Vagina (tissue), 2 donors: ENCODE results near the gene DOCK1. TPM values are rescaled to one million over a fixed set of nuclear protein-coding genes. Genes with fewer than 3 reads are reported as not detected.
"Not testable (repeated sequence)": the region's sequence is repeated elsewhere in the genome, so short reads cannot be mapped to it uniquely, and the experiment has no call there.

Experiments used
- DNase-seq, 2 donors: peaks; one replicate each; pipeline ENCODE4 v3.0.0-alpha.2; 2017; ENCODE audit errors: extremely low spot score in 2 of 2
- H3K27ac ChIP-seq: fragments of 200-600 bp; sonication (generic); one replicate; pipeline ENCODE4 v1.5.1; 2019
- H3K27me3 ChIP-seq: fragments of 200-600 bp; sonication (generic); one replicate; pipeline ENCODE4 v1.5.1; 2019
- H3K36me3 ChIP-seq, 2 donors: fragments of 200-600 bp; sonication (generic); one replicate each; pipeline ENCODE4 v1.5.1; 2017 to 2019
- H3K4me1 ChIP-seq: fragments of 200-600 bp; sonication (generic); one replicate; pipeline ENCODE4 v1.5.1; 2019
- H3K4me3 ChIP-seq, 2 donors: fragments of 200-600 bp; sonication (generic); 1 replicate in 1 of 2; 2 replicates in 1 of 2; pipeline ENCODE4 v1.5.1; 2016 to 2019
- H3K9me3 ChIP-seq: fragments of 200-600 bp; sonication (generic); one replicate; pipeline ENCODE4 v1.5.1; 2019
- CTCF ChIP-seq, 3 experiments: fragments of 450-650 bp in 2 of 3; fragments of 200-600 bp in 1 of 3; sonication (generic) in 1 of 3; IDR thresholded peaks; one replicate each; pipeline ENCODE4 v1.5.1; 2017 to 2019; ENCODE audit warnings: antibody characterized with exemption in 3 of 3, mild to moderate bottlenecking in 2 of 3, moderate library complexity in 2 of 3
- POLR2A ChIP-seq, 2 donors: fragments of 450-650 bp; IDR thresholded peaks; one replicate each; pipeline ENCODE4 v1.6.1; 2017; ENCODE audit warnings: antibody characterized with exemption in 2 of 2, mild to moderate bottlenecking in 2 of 2, moderate library complexity in 2 of 2
- POLR2AphosphoS5 ChIP-seq, 2 donors: sonication (generic); formaldehyde crosslinking; IDR thresholded peaks; one replicate each; pipeline ENCODE4 v1.9.0; 2017; ENCODE audit warnings: antibody characterized with exemption in 2 of 2, mild to moderate bottlenecking in 2 of 2, low read depth in 1 of 2; ENCODE audit not compliant: insufficient read depth in 1 of 2
- intact Hi-C: fragments of 100-400 bp; cut with DNase I; formaldehyde crosslinking; loops from one replicate; pipeline ENCODE4 v1.15.1; 2023
- total RNA-seq: library from RNA; depleted of rRNA; stranded (reverse); fragments of >200 nt; gene quantifications from one replicate; pipeline ENCODE4 v1.2.3, GENCODE V29; 2016

DOCK1 gene
- total RNA-seq, 1 donor from 2014 or later, result 64.6 TPM

GRCh38 chr10:126880926-126881325 is 24.3 kb upstream of the DOCK1 start:
- H3K27ac ChIP-seq, result no peak overlapping the region
- H3K4me1 ChIP-seq, result no peaks in the 10 kb centered on the region
- intact Hi-C loops, result no loop called here
- no peaks in the 10 kb centered on the region for H3K9me3 ChIP-seq
- H3K36me3 ChIP-seq, result no peaks in the 10 kb centered on the region
- no peak for TF ChIP-seq POLR2A (IDR thresholded peaks at IDR 0.05)
- TF ChIP-seq POLR2AphosphoS5 (IDR thresholded peaks at IDR 0.05; ENCODE audit: insufficient read depth in 1 of 2, low read depth in 1 of 2), result no peak
- TF ChIP-seq CTCF (IDR thresholded peaks at IDR 0.05), result no peak
- no peak for DNase-seq
- H3K4me3 ChIP-seq, result no peak overlapping the region
- no peaks in the 10 kb centered on the region for H3K27me3 ChIP-seq

- intact Hi-C loops, H3K36me3 ChIP-seq, H3K9me3 ChIP-seq, H3K27ac ChIP-seq, H3K27me3 ChIP-seq, H3K4me1 ChIP-seq, H3K4me3 ChIP-seq, DNase-seq: not testable (repeated sequence)
Observed at GRCh38 chr10:126882055-126882454, 23.2 kb upstream of the DOCK1 start.

GRCh38 chr10:126888436-126888835 is 16.8 kb upstream of the DOCK1 start:
- H3K27ac ChIP-seq, H3K4me3 ChIP-seq, H3K4me1 ChIP-seq, H3K36me3 ChIP-seq, DNase-seq, H3K27me3 ChIP-seq, intact Hi-C loops, H3K9me3 ChIP-seq: not testable (repeated sequence)

GRCh38 chr10:126889421-126889820 is 15.8 kb upstream of the DOCK1 start:
- H3K4me1 ChIP-seq, result no peaks in the 10 kb centered on the region
- H3K4me3 ChIP-seq, result no peak overlapping the region
- H3K36me3 ChIP-seq, result no peaks in the 10 kb centered on the region
- intact Hi-C loops, result no loop called here
- DNase-seq, result no peak
- H3K27ac ChIP-seq, result no peak overlapping the region
- no peaks in the 10 kb centered on the region for H3K9me3 ChIP-seq
- H3K27me3 ChIP-seq, result no peaks in the 10 kb centered on the region
- TF ChIP-seq POLR2AphosphoS5 (IDR thresholded peaks at IDR 0.05; ENCODE audit: insufficient read depth in 1 of 2, low read depth in 1 of 2) (no peak), POLR2A (IDR thresholded peaks at IDR 0.05) (no peak), CTCF (IDR thresholded peaks at IDR 0.05) (no peak)

GRCh38 chr10:126890797-126891196 is 14.4 kb upstream of the DOCK1 start:
- H3K4me3 ChIP-seq, H3K27me3 ChIP-seq, H3K4me1 ChIP-seq, H3K27ac ChIP-seq, H3K36me3 ChIP-seq, DNase-seq, H3K9me3 ChIP-seq, intact Hi-C loops: not testable (repeated sequence)

GRCh38 chr10:126892226-126893175 is 12.7 kb upstream of the DOCK1 start:
- no peak for TF ChIP-seq POLR2AphosphoS5 (IDR thresholded peaks at IDR 0.05; ENCODE audit: insufficient read depth in 1 of 2, low read depth in 1 of 2)
- no peak for TF ChIP-seq CTCF (IDR thresholded peaks at IDR 0.05)
- TF ChIP-seq POLR2A (IDR thresholded peaks at IDR 0.05), result no peak
- no peaks in the 10 kb centered on the region for H3K9me3 ChIP-seq
- no peaks in the 10 kb centered on the region for H3K36me3 ChIP-seq
- no peaks in the 10 kb centered on the region for H3K4me1 ChIP-seq
- DNase-seq, result no peak
- H3K27me3 ChIP-seq, result no peaks in the 10 kb centered on the region
- H3K4me3 ChIP-seq, result no peak overlapping the region
- intact Hi-C loops, result no loop called here
- no peak overlapping the region for H3K27ac ChIP-seq
